Activated naive CD4-positive, alpha-beta T cell (primary cell): ENCODE data around the gene MTMR12.
"Not testable (repeated sequence)": the region's sequence is repeated elsewhere in the genome, so short reads cannot be mapped to it uniquely, and the experiment has no call there.

ENCODE experiments used
- DNase-seq, 4 experiments: peaks; one replicate each; lab custom pipeline; 2025; lab: John Stamatoyannopoulos, UW

MTMR12 gene

GRCh38 chr5:32232441-32233219 is 80.1 kb downstream of the MTMR12 start:
- DNase-seq, result peak; percentile 30 to 68 (median 52)

- DNase-seq, result no peak
Measured at GRCh38 chr5:32231929-32232328, 80.8 kb downstream of the MTMR12 start.

- DNase-seq, result no peak
Measured at GRCh38 chr5:32231241-32231640, 81.5 kb downstream of the MTMR12 start.

- no peak for DNase-seq
Measured at GRCh38 chr5:32230356-32231099, 82.2 kb downstream of the MTMR12 start.

- DNase-seq, result no peak
Measured at GRCh38 chr5:32229586-32229985, 83.2 kb downstream of the MTMR12 start.

GRCh38 chr5:32228816-32229215 is 83.9 kb downstream of the MTMR12 start:
- no peak for DNase-seq

GRCh38 chr5:32225445-32225844 is 87.3 kb downstream of the MTMR12 start:
- DNase-seq, result no peak

- no peak for DNase-seq
Measured at GRCh38 chr5:32223972-32224609, 88.6 kb downstream of the MTMR12 start.

GRCh38 chr5:32222723-32223470 is 89.8 kb downstream of the MTMR12 start:
- DNase-seq, result no peak

GRCh38 chr5:32217886-32218396 is 94.8 kb downstream of the MTMR12 start:
- DNase-seq, result no peak

GRCh38 chr5:32214344-32214743 is 98.4 kb downstream of the MTMR12 start:
- DNase-seq, result not testable (repeated sequence)

GRCh38 chr5:32210151-32210550 is 102.6 kb downstream of the MTMR12 start:
- no peak for DNase-seq

- DNase-seq, result not testable (repeated sequence)
Measured at GRCh38 chr5:32208837-32209236, 103.9 kb downstream of the MTMR12 start.

- DNase-seq, result no peak
Measured at GRCh38 chr5:32207355-32207634, 105.4 kb downstream of the MTMR12 start.

- DNase-seq, result no peak
Measured at GRCh38 chr5:32206509-32207354, 106.0 kb downstream of the MTMR12 start.

GRCh38 chr5:32206053-32206452 is 106.7 kb downstream of the MTMR12 start:
- DNase-seq, result no peak

- DNase-seq, result no peak
Measured at GRCh38 chr5:32202394-32202793, 110.3 kb downstream of the MTMR12 start.

- DNase-seq, result no peak
Measured at GRCh38 chr5:32201122-32201753, 111.5 kb downstream of the MTMR12 start.

- no peak for DNase-seq
Measured at GRCh38 chr5:32197032-32197431, 115.7 kb downstream of the MTMR12 start.

- DNase-seq, result no peak
Measured at GRCh38 chr5:32195265-32195664, 117.5 kb downstream of the MTMR12 start.

- DNase-seq, result no peak
Measured at GRCh38 chr5:32193591-32193990, 119.1 kb downstream of the MTMR12 start.
